ENCODE measurements around the gene CLDN18.

DNA sequence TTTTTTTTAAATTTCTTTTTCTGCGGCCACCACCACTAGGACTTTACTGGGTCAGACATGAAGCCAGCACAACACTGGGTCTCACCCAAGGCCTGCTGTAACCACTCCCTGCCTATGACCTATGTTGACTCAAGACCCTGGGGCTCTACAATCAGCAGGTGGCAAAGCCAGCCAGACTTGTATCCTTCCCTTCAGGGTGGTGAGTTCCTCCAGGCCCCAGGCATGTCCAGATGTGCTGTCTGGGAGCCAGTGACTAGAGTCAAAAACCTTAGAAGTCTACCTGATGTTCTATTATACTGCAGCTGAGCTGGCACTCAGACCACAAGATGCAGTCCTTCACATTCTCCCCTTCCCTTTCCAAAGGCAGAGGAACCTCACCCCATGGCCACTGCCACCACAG, 31.6 kb upstream of the CLDN18 start:
- TF ChIP-seq CTCF (IDR thresholded peaks at IDR 0.05 in 2 of 3, conservative IDR thresholded peaks at IDR 0.05 in 1 of 3; ENCODE audit: borderline replicate concordance in 1 of 3, insufficient read depth in 1 of 3, low read depth in 2 of 3, low read length in 2 of 3), result no peak
- no peak for TF ChIP-seq POLR2A (IDR thresholded peaks at IDR 0.05; ENCODE audit: borderline replicate concordance, extremely low read depth, insufficient read depth, insufficient read length)
- TF ChIP-seq, protein P1, sequence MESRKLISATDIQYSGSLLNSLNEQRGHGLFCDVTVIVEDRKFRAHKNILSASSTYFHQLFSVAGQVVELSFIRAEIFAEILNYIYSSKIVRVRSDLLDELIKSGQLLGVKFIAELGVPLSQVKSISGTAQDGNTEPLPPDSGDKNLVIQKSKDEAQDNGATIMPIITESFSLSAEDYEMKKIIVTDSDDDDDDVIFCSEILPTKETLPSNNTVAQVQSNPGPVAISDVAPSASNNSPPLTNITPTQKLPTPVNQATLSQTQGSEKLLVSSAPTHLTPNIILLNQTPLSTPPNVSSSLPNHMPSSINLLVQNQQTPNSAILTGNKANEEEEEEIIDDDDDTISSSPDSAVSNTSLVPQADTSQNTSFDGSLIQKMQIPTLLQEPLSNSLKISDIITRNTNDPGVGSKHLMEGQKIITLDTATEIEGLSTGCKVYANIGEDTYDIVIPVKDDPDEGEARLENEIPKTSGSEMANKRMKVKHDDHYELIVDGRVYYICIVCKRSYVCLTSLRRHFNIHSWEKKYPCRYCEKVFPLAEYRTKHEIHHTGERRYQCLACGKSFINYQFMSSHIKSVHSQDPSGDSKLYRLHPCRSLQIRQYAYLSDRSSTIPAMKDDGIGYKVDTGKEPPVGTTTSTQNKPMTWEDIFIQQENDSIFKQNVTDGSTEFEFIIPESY (IDR thresholded peaks at IDR 0.05; ENCODE audit: extremely low read depth, insufficient replicate concordance, low read length), result no peak
- TF ChIP-seq EZH2 (IDR thresholded peaks at IDR 0.05), result no peak
- TF ChIP-seq TCF7L2 (IDR thresholded peaks at IDR 0.05; ENCODE audit: borderline replicate concordance, extremely low read depth, insufficient read depth, insufficient read length), result no peak

All from HCT116 (cell line).